K562 (cell line): ENCODE data around the gene RALB. TPM values are rescaled to one million over a fixed set of nuclear protein-coding genes. Genes with fewer than 3 reads are reported as not detected.

Experiments used
- ARNT ChIP-seq, 2 experiments: fragments of 450-650 bp; IDR thresholded peaks; 2 replicates each; pipeline ENCODE4 v1.6.1; 2016; ENCODE audit warnings: mild to moderate bottlenecking in 1 of 2
- ATF2 ChIP-seq: sonication (generic); formaldehyde crosslinking; IDR thresholded peaks from 2 replicates; pipeline ENCODE4 v1.8.1; 2022; ENCODE audit warnings: missing genetic modification reagents
- ELF2 ChIP-seq: fragments of 250-450 bp; sonication (Bioruptor Pico); IDR thresholded peaks from 2 replicates; pipeline ENCODE4 v1.5.0; 2021; ENCODE audit warnings: mild to moderate bottlenecking
- FOXA3 ChIP-seq, 2 experiments: fragments of 450-650 bp in 1 of 2; sonication (generic) in 1 of 2; formaldehyde crosslinking; IDR thresholded peaks in 1 of 2; conservative IDR thresholded peaks in 1 of 2; 2 replicates each; pipeline versions ENCODE4 v1.4.0 to v1.8.0; 2020 to 2022; ENCODE audit warnings: mild to moderate bottlenecking in 2 of 2, missing genetic modification reagents in 1 of 2
- FOXM1 ChIP-seq, 2 experiments: fragments of 450-650 bp in 1 of 2; sonication (generic) in 1 of 2; formaldehyde crosslinking in 1 of 2; IDR thresholded peaks; 2 replicates each; pipeline versions ENCODE4 v1.6.1 to v1.9.0; 2017 to 2022; ENCODE audit warnings: low read depth in 2 of 2, mild to moderate bottlenecking in 2 of 2, missing genetic modification reagents in 1 of 2, moderate library complexity in 1 of 2
- HNRNPLL ChIP-seq: fragments of 200-400 bp; formaldehyde crosslinking; IDR thresholded peaks from 2 replicates; pipeline ENCODE4 v1.6.1; 2017; ENCODE audit warnings: low read length, low read depth, mild to moderate bottlenecking; ENCODE audit not compliant: poor library complexity, severe bottlenecking
- JUNB ChIP-seq: fragments of 450-650 bp; formaldehyde crosslinking; conservative IDR thresholded peaks from 2 replicates; pipeline ENCODE4 v1.4.0; 2020; ENCODE audit warnings: mild to moderate bottlenecking
- NFIX ChIP-seq: fragments of 250-450 bp; sonication (Bioruptor Pico); IDR thresholded peaks from 2 replicates; pipeline ENCODE4 v1.4.0; 2020; ENCODE audit warnings: low read depth, mild to moderate bottlenecking, moderate library complexity
- PHF8 ChIP-seq: fragments of 200-600 bp; sonication (generic); IDR thresholded peaks from 2 replicates; pipeline ENCODE4 v1.6.1; 2012; ENCODE audit warnings: mixed run types, mild to moderate bottlenecking, inconsistent platforms, low read length, moderate library complexity, borderline replicate concordance
- RAD21 ChIP-seq, 2 experiments: fragments of 250-450 bp in 1 of 2; fragments of 450-650 bp in 1 of 2; sonication (Bioruptor Pico) in 1 of 2; formaldehyde crosslinking in 1 of 2; IDR thresholded peaks in 1 of 2; conservative IDR thresholded peaks in 1 of 2; 2 replicates each; pipeline versions ENCODE4 v1.4.0 to v1.8.0; 2020 to 2022; ENCODE audit warnings: mild to moderate bottlenecking in 2 of 2, moderate library complexity in 1 of 2
- RB1 ChIP-seq: fragments of 450-650 bp; IDR thresholded peaks from 2 replicates; pipeline ENCODE4 v1.6.1; 2017; ENCODE audit warnings: low read depth, mild to moderate bottlenecking
- RBBP5 ChIP-seq: fragments of 200-600 bp; sonication (generic); IDR thresholded peaks from 2 replicates; pipeline ENCODE4 v1.6.1; 2012; ENCODE audit warnings: borderline replicate concordance, mild to moderate bottlenecking, low read length, control low read depth, inconsistent platforms; ENCODE audit not compliant: insufficient read depth, poor library complexity, severe bottlenecking
- YY1 ChIP-seq, 3 experiments: IDR thresholded peaks; 2 replicates each; pipeline ENCODE4 v1.6.1; 2011; ENCODE audit warnings: low read length in 2 of 3, mild to moderate bottlenecking in 2 of 3, moderate library complexity in 2 of 3, borderline replicate concordance in 1 of 3, control low read depth in 1 of 3, low read depth in 1 of 3; ENCODE audit not compliant: insufficient read depth in 3 of 3, insufficient replicate concordance in 2 of 3, control insufficient read depth in 1 of 3, insufficient read length in 1 of 3; ENCODE audit errors: extremely low read depth in 1 of 3
- ZNF124 ChIP-seq: sonication (generic); formaldehyde crosslinking; IDR thresholded peaks from 2 replicates; pipeline ENCODE4 v1.8.1; 2022; ENCODE audit warnings: missing genetic modification reagents
- ZNF592 ChIP-seq: fragments of 450-650 bp; IDR thresholded peaks from 2 replicates; pipeline ENCODE4 v1.6.1; 2017; ENCODE audit warnings: antibody characterized with exemption, mild to moderate bottlenecking
- ZNF644 ChIP-seq: fragments of 200-800 bp; sonication (Bioruptor generic); IDR thresholded peaks from 2 replicates; pipeline ENCODE4 v1.6.1; 2016; ENCODE audit warnings: low read depth, missing genetic modification characterization, missing compliant biosample characterization
- polyA plus RNA-seq, 8 experiments: library from polyadenylated mRNA; depleted of rRNA in 4 of 8; stranded (reverse) in 5 of 8; unstranded in 3 of 8; fragments of >200 nt; fragmentation: Nextera tagmentation in 2 of 8; fragmentation: Illumina TruSeq in 1 of 8; extraction: Ambion mirVana in 2 of 8; extraction: Trizol in 1 of 8; gene quantifications; 2 replicates each; pipeline versions ENCODE4 v1.2.1 to v1.2.3, GENCODE V29; 2011 to 2014; ENCODE audit warnings: inconsistent platforms in 1 of 8, missing spikeins in 1 of 8
- total RNA-seq, 7 experiments: library from RNA; depleted of rRNA in 6 of 7; stranded (reverse); fragments of >200 nt in 6 of 7; fragmentation: Illumina TruSeq in 2 of 7; extraction: Trizol in 2 of 7; gene quantifications; 2 replicates each; pipeline versions ENCODE4 v1.2.1 to v1.2.3, GENCODE V29; 2011 to 2021; ENCODE audit warnings: low replicate concordance in 1 of 7
- TF ChIP-seq, protein P1 (sequence below): fragments of 450-650 bp; conservative IDR thresholded peaks from 2 replicates; pipeline ENCODE4 v1.6.1; 2016; ENCODE audit warnings: missing genetic modification characterization, low read depth, mild to moderate bottlenecking, control low read depth, missing compliant biosample characterization

Gene RALB
- total and polyA plus RNA-seq, 9 of the 15 experiments (the other 6 are each of a cell fraction or from before 2014, with no cell fraction given) = 14.8 to 65.6 (median 38.4) TPM

- TF ChIP-seq ATF2 (CRISPR knock-in tag) (peak; percentile 83; the same call in 1 of the 2 replicates), HNRNPLL (peak; percentile 30), ARNT (IDR thresholded peaks at IDR 0.05) (no peak), NFIX (no peak), ZNF644 (tag) (no peak; the same call in 1 of the 2 replicates), RBBP5 (peak; percentile 90), FOXA3 (CRISPR knock-in tag; conservative IDR thresholded peaks at IDR 0.05 in 1 of 2, IDR thresholded peaks at IDR 0.05 in 1 of 2) (peak in 1 of 2 experiments; percentile 80; a peak in 2 of 4 replicates), FOXM1 (IDR thresholded peaks at IDR 0.05; ENCODE audit: low read depth) (no peak), FOXM1 (CRISPR knock-in tag; IDR thresholded peaks at IDR 0.05; ENCODE audit: low read depth) (peak; percentile 87), ZNF592 (peak; percentile 98), RAD21 (CRISPR knock-in tag; conservative IDR thresholded peaks at IDR 0.05 in 1 of 2, IDR thresholded peaks at IDR 0.05 in 1 of 2) (peak in 1 of 2 experiments; percentile 28; a peak in 3 of 4 replicates), ZNF124 (0 out of 2 replicates have a peak, but pooled peaks have one; percentile 84), PHF8 (peak; percentile 80; the same call in 1 of the 2 replicates), ELF2 (peak; percentile 86), RB1 (peak; percentile 87), YY1 (IDR thresholded peaks at IDR 0.05; ENCODE audit: borderline replicate concordance in 1 of 3, control insufficient read depth in 1 of 3, extremely low read depth in 1 of 3, insufficient read depth in 3 of 3, insufficient read length in 1 of 3, insufficient replicate concordance in 2 of 3, low read depth in 1 of 3, low read length in 2 of 3) (peak in 2 of 3 experiments; percentile 67 to 84), JUNB (CRISPR knock-in tag) (no peak)
- TF ChIP-seq, protein P1, sequence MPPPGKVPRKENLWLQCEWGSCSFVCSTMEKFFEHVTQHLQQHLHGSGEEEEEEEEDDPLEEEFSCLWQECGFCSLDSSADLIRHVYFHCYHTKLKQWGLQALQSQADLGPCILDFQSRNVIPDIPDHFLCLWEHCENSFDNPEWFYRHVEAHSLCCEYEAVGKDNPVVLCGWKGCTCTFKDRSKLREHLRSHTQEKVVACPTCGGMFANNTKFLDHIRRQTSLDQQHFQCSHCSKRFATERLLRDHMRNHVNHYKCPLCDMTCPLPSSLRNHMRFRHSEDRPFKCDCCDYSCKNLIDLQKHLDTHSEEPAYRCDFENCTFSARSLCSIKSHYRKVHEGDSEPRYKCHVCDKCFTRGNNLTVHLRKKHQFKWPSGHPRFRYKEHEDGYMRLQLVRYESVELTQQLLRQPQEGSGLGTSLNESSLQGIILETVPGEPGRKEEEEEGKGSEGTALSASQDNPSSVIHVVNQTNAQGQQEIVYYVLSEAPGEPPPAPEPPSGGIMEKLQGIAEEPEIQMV (tag) = no peak
These were observed 29.4 kb upstream of the RALB start, which contains the start of gene TMEM185B (continued) for GRCh38 chr2:120223034-120223912.
